Measurements from ENCODE around the gene LIPT2.

The LIPT2 gene

DNA sequence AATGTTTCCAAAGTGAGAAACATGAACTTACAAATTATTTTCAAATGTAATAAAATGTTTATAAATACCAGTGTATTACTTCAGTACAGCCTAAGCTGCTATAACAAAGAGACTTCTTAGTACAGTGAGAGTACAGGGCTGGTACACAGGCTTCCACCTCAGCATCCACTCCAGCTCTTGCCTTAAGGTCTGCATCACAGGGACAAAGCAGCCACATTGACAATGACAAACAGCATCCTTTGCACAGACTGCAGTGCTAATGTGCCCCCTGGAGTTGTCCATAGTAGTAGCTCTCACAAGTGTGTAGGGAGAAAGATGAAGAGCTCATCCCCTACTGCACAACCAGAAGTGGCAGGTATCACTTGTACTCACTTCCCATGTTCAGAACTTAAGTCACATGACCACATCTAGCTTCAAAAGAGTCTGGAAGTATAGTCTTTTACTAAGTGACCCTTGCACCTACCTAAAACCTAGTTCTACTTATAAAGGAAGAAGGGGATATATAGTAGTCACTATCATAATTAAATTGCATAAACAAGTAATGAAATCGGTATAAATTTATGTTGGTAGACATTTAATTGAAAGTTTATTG, 10.7 kb upstream of the LIPT2 start:
- TF ChIP-seq, protein P1, sequence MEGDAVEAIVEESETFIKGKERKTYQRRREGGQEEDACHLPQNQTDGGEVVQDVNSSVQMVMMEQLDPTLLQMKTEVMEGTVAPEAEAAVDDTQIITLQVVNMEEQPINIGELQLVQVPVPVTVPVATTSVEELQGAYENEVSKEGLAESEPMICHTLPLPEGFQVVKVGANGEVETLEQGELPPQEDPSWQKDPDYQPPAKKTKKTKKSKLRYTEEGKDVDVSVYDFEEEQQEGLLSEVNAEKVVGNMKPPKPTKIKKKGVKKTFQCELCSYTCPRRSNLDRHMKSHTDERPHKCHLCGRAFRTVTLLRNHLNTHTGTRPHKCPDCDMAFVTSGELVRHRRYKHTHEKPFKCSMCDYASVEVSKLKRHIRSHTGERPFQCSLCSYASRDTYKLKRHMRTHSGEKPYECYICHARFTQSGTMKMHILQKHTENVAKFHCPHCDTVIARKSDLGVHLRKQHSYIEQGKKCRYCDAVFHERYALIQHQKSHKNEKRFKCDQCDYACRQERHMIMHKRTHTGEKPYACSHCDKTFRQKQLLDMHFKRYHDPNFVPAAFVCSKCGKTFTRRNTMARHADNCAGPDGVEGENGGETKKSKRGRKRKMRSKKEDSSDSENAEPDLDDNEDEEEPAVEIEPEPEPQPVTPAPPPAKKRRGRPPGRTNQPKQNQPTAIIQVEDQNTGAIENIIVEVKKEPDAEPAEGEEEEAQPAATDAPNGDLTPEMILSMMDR (conservative IDR thresholded peaks at IDR 0.05; ENCODE audit: low read length) = no peak
- no peak for DNase-seq (ENCODE audit: low read depth)
- no peak overlapping the region for H3K4me3 ChIP-seq (ENCODE audit: low read length)

DNA sequence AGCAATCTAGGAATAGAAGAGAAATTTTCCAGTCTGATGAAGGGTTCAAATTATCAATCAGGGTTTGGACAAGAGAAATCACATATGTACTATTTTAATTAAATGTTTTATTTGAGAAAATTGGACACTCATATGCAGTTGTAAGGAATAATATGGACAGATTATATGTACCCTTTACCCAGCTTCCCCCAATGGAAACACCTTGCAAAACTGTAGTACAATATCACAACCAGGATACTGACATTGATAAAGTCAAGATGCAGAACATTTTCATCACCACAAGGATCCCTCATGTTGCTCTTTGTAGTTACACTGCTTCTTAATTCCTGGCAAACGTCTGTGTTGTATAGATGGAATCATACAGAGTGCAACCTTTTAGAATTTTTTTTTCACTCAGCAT, 1.4 kb upstream of the LIPT2 start:
- no peak overlapping the region for H3K4me3 ChIP-seq (ENCODE audit: low read length)
- TF ChIP-seq, protein P1 (conservative IDR thresholded peaks at IDR 0.05; ENCODE audit: low read length) = no peak
- DNase-seq (ENCODE audit: low read depth) = no peak

DNA sequence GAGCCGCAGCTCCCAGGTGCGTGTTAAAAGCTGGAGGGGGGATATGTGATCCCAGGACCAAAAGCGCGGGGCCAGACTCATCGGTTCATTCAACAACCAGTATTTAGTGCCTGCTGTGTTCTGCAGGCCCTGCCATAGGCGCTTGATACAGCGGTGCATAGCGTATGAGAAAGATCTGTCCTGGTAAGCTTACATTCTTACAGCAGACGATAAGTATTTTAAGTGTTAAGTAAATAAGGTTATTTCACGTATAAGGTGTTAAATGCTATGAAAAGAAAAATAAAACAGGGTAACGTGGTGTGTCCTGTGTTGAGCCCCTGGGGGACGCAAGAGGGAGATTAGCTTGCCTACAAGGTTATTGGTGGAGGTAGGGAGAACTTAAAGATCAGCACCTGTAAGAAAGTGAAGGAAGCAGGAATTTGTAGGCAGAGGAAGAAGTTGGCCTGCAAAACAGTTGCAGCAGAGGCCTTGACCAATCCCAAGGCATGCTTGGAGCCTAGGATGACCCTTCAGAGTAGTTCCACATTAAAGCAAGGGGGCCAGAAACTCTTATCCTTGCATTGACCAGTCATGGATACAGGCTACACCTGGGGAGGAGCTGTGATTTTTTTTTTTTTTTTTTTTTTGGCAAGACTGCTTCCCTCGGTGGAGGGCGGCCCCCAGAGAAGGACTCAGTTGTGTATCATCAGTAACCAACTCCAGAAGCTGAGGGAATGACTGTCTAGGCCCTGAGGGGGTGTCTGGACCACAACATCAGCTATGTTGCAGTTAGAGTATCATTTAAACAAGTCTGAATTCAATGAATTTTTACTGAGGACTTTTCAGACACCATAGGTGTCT, 487 bp upstream of the LIPT2 start:
- DNase-seq (ENCODE audit: low read depth) = peak; percentile 33
- TF ChIP-seq, protein P1 (conservative IDR thresholded peaks at IDR 0.05; ENCODE audit: low read length) = no peak
- H3K4me3 ChIP-seq (ENCODE audit: low read length) = peak overlapping the region; percentile 69

DNA sequence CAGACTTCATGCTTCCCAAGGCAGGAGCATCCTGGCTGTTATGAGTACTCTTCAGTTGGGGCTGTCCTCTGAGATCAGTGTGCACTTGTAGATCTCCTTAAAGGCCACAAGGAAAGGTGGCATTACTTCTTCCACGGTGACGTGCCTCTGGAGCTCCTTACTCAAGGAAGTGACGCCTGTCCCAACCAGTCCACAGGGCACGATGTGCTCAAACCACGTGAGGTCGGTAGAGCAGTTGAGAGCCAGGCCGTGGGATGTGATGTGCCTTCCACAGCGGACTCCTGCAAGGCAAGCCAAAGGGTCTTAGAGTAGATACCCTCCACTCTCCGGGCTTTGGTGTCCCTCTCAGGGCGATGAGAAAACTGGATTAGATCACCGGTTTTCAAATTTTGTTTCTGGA, 1.4 kb downstream of the LIPT2 start:
- DNase-seq (ENCODE audit: low read depth) = no peak
- H3K4me3 ChIP-seq (ENCODE audit: low read length) = no peak overlapping the region
- TF ChIP-seq, protein P1 (conservative IDR thresholded peaks at IDR 0.05; ENCODE audit: low read length) = no peak

DNA sequence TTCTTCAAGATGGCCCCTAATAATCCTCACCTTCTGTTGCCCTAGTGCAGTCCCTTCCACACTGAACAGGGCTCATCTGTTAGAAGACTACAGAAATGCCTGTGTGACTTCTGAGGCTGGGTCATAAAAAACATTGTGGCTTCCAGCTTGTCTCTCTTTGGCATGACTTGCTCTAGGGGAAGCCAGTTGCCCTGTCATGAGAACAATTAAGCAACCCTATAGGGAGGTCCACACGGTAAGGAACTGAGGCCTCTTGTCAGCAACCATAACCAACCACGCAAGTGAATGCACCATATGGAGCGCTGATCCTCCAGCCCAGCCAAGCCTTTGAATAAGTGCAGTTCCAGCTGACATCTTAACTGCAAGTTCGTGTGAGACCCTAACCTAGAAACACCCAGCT, 2.6 kb downstream of the LIPT2 start:
- no peak overlapping the region for H3K4me3 ChIP-seq (ENCODE audit: low read length)
- TF ChIP-seq, protein P1 (conservative IDR thresholded peaks at IDR 0.05; ENCODE audit: low read length) = no peak
- no peak for DNase-seq (ENCODE audit: low read depth)

DNA sequence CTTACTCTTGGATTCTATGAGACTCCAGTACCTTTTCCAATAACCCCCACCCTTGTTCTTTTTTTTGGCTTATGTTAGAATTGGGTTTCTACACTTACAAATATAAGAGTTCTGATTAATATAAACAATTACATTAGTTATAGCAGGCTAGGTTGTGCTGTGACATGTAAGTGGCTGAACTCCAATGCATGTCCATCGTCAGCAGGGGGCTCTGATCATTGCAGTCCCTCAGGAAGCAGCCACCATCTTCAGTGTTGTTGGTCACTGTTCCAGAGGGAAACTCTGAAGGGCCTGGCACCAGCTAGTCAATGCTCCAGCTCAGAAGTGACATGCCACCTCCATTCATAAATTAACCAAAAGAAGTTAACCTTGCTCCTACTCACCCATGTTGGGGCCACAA, 5.6 kb downstream of the LIPT2 start:
- H3K4me3 ChIP-seq (ENCODE audit: low read length) = no peak overlapping the region
- TF ChIP-seq, protein P1 (conservative IDR thresholded peaks at IDR 0.05; ENCODE audit: low read length) = no peak; the same call in 1 of the 2 replicates
- no peak for DNase-seq (ENCODE audit: low read depth)

DNA sequence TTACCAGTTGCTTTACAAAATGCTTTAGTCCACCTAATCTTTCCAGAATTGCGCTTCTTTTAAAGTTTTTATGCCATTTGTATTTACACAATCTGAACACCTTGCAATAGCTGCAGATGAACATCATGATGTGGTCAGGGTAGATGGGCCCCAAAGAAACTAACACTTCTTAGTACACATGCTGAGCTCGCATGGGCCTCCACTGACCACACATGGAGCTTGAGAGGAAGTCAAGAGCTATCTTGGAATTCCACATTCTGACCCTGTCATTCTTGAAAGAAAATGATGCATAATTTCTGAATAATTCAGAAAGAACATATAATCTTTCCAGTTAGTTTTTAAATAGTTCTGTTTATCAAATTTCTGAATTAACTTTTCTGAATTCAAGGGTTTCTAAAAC, 7.7 kb downstream of the LIPT2 start:
- no peak for DNase-seq (ENCODE audit: low read depth)
- H3K4me3 ChIP-seq (ENCODE audit: low read length) = no peak overlapping the region
- TF ChIP-seq, protein P1 (conservative IDR thresholded peaks at IDR 0.05; ENCODE audit: low read length) = no peak

All from AG10803 (cell line).